ENCODE measurements around the gene CALCOCO1. TPM values are rescaled to one million over a fixed set of nuclear protein-coding genes. Genes with fewer than 3 reads are reported as not detected.

CALCOCO1 gene
- total RNA-seq, 3 donors from 2014 or later (not counting 1 experiment from before 2014, with no cell fraction given), result 215 to 256 (median 226) TPM

- no peak for DNase-seq
- no peaks in the 10 kb centered on the region for H3K9me3 Mint-ChIP-seq
- Histone ChIP-seq H3K27me3 (ENCODE audit: control insufficient read depth, insufficient read depth, low read length) (peaks cover 61% of the 10 kb centered on the region), H3K4me3 (ENCODE audit: low read length) (no peak overlapping the region), H3K27ac (ENCODE audit: low read length) (no peak overlapping the region), H3K36me3 (ENCODE audit: control insufficient read depth, insufficient read depth, low read length) (no peaks in the 10 kb centered on the region), H3K9me3 (ENCODE audit: control insufficient read depth, insufficient read depth, low read length) (no peaks in the 10 kb centered on the region), H3K4me1 (ENCODE audit: control insufficient read depth, insufficient read depth, low read length) (peaks cover 21% of the 10 kb centered on the region)
- H3K27me3 Mint-ChIP-seq (ENCODE audit: low read depth in 2 of 2), result peaks cover 73 to 99% of the 10 kb centered on the region in 2 donors
- WGBS (ENCODE audit: insufficient coverage), result 64% methylated on average over 1 of the region's 3 CpGs
- H3K4me1 Mint-ChIP-seq, result peaks cover 28 to 37% of the 10 kb centered on the region in 2 donors
- no peaks in the 10 kb centered on the region for H3K36me3 Mint-ChIP-seq
- intact Hi-C loops (cut with micrococcal nuclease), result no loop called here
- no peak for TF ChIP-seq CTCF (IDR thresholded peaks at IDR 0.05)
- no peak overlapping the region for H3K27ac Mint-ChIP-seq
- no peak for ATAC-seq
- no peak overlapping the region for H3K4me3 Mint-ChIP-seq
These were observed 28.1 kb downstream of the CALCOCO1 start for GRCh38 chr12:53698948-53699677.

GRCh38 chr12:53696655-53697331 is 30.5 kb downstream of the CALCOCO1 start:
- H3K27ac ChIP-seq (ENCODE audit: low read length), result no peak overlapping the region
- DNase-seq (no peak), ATAC-seq (no peak)
- no peak overlapping the region for H3K4me3 ChIP-seq (ENCODE audit: low read length)
- Mint-ChIP-seq H3K27ac (no peak overlapping the region), H3K4me1 (peaks cover 26 to 37% of the 10 kb centered on the region in 2 donors), H3K27me3 (ENCODE audit: low read depth in 2 of 2) (peaks cover 71 to 90% of the 10 kb centered on the region in 2 donors), H3K9me3 (no peaks in the 10 kb centered on the region), H3K36me3 (no peaks in the 10 kb centered on the region), H3K4me3 (peak overlapping the region; percentile 51)
- 9% methylated on average over 17 of the region's 24 CpGs for WGBS (ENCODE audit: insufficient coverage)
- no peaks in the 10 kb centered on the region for H3K9me3 ChIP-seq (ENCODE audit: control insufficient read depth, insufficient read depth, low read length)
- H3K4me1 ChIP-seq (ENCODE audit: control insufficient read depth, insufficient read depth, low read length), result peaks cover 21% of the 10 kb centered on the region
- H3K27me3 ChIP-seq (ENCODE audit: control insufficient read depth, insufficient read depth, low read length), result peaks cover 72% of the 10 kb centered on the region
- intact Hi-C loops (cut with micrococcal nuclease), result no loop called here
- no peak for TF ChIP-seq CTCF (IDR thresholded peaks at IDR 0.05)
- no peaks in the 10 kb centered on the region for H3K36me3 ChIP-seq (ENCODE audit: control insufficient read depth, insufficient read depth, low read length)

- Histone ChIP-seq H3K9me3 (ENCODE audit: control insufficient read depth, insufficient read depth, low read length) (no peaks in the 10 kb centered on the region), H3K4me1 (ENCODE audit: control insufficient read depth, insufficient read depth, low read length) (peaks cover 21% of the 10 kb centered on the region), H3K27ac (ENCODE audit: low read length) (no peak overlapping the region), H3K36me3 (ENCODE audit: control insufficient read depth, insufficient read depth, low read length) (no peaks in the 10 kb centered on the region), H3K27me3 (ENCODE audit: control insufficient read depth, insufficient read depth, low read length) (peaks cover 68% of the 10 kb centered on the region), H3K4me3 (ENCODE audit: low read length) (no peak overlapping the region)
- 3% methylated on average over 11 of the region's 11 CpGs for WGBS (ENCODE audit: insufficient coverage)
- Mint-ChIP-seq H3K27me3 (ENCODE audit: low read depth in 2 of 2) (peaks cover 71 to 90% of the 10 kb centered on the region in 2 donors), H3K4me1 (peaks cover 23 to 34% of the 10 kb centered on the region in 2 donors), H3K9me3 (no peaks in the 10 kb centered on the region), H3K4me3 (no peak overlapping the region), H3K36me3 (no peaks in the 10 kb centered on the region), H3K27ac (no peak overlapping the region)
- intact Hi-C loops (cut with micrococcal nuclease), result no loop called here
- ATAC-seq, result peak in 1 of 3 donors; percentile 53
- TF ChIP-seq CTCF (IDR thresholded peaks at IDR 0.05), result no peak
- peak in 1 of 2 donors; percentile 23 for DNase-seq
These were observed 31.0 kb downstream of the CALCOCO1 start for GRCh38 chr12:53696285-53696654.

All from natural killer cell (primary cell).